Naive thymus-derived CD4-positive, alpha-beta T cell (primary cell): ENCODE measurements around the gene BMAL1. TPM values are rescaled to one million over a fixed set of nuclear protein-coding genes. Genes with fewer than 3 reads are reported as not detected.

Source experiments
- ATAC-seq: fragments of 150-1000 bp; cut with Tn5 transposase; 2 replicates; pipeline ENCODE4 v1.10.0; 2021; ENCODE audit warnings: mild to moderate bottlenecking, moderate library complexity
- CTCF ChIA-PET: fragments of 350-600 bp; sonication (Branson Sonifier 250); formaldehyde crosslinking; loops from one replicate; lab custom pipeline; 2021; ENCODE audit warnings: antibody characterized with exemption; lab: Charles Lee
- POLR2A ChIA-PET: fragments of 350-600 bp; sonication (Branson Sonifier 250); formaldehyde crosslinking; loops from one replicate; lab custom pipeline; 2021; ENCODE audit warnings: antibody characterized with exemption, inconsistent platforms; lab: Charles Lee
- DNase-seq, 9 donors: peaks; one replicate each; pipeline versions ENCODE4 v3.0.0 to v3.0.0-alpha.2; 2020 to 2022; ENCODE audit warnings: mixed read lengths in 1 of 9
- H3K27ac ChIP-seq: one replicate; pipeline ENCODE4 v1.7.0; 2013; ENCODE audit warnings: mild to moderate bottlenecking, low read depth, low read length, moderate library complexity
- H3K27me3 ChIP-seq, 2 donors: one replicate each; pipeline ENCODE4 v1.7.0; 2013; ENCODE audit warnings: low read length in 2 of 2, mild to moderate bottlenecking in 2 of 2, moderate library complexity in 2 of 2; ENCODE audit not compliant: control insufficient read depth in 2 of 2, insufficient read depth in 2 of 2
- H3K36me3 ChIP-seq, 3 experiments: 1 replicate in 2 of 3; 2 replicates in 1 of 3; pipeline ENCODE4 v1.7.0; 2013; ENCODE audit warnings: low read length in 3 of 3, mild to moderate bottlenecking in 3 of 3, moderate library complexity in 1 of 3; ENCODE audit not compliant: insufficient read depth in 3 of 3, control insufficient read depth in 2 of 3
- H3K4me1 ChIP-seq, 2 donors: one replicate each; pipeline ENCODE4 v1.7.0; 2013; ENCODE audit warnings: low read length in 2 of 2, mild to moderate bottlenecking in 2 of 2, moderate library complexity in 1 of 2; ENCODE audit not compliant: control insufficient read depth in 2 of 2, insufficient read depth in 2 of 2
- H3K4me3 ChIP-seq: 2 replicates; pipeline ENCODE4 v1.7.0; 2013; ENCODE audit warnings: mild to moderate bottlenecking, low read length
- H3K9me3 ChIP-seq, 3 experiments: 1 replicate in 2 of 3; 2 replicates in 1 of 3; pipeline ENCODE4 v1.7.0; 2013; ENCODE audit warnings: low read length in 3 of 3; ENCODE audit not compliant: control insufficient read depth in 2 of 3
- H3K27ac Mint-ChIP-seq, 9 donors: one replicate each; pipeline ENCODE4 v1.8.0; 2020 to 2022; ENCODE audit warnings: mixed read lengths in 9 of 9, mild to moderate bottlenecking in 8 of 9, moderate library complexity in 5 of 9, inconsistent platforms in 2 of 9
- H3K27me3 Mint-ChIP-seq, 5 donors: one replicate each; pipeline ENCODE4 v1.8.0; 2021 to 2022; ENCODE audit warnings: mixed read lengths in 5 of 5, mild to moderate bottlenecking in 1 of 5
- H3K36me3 Mint-ChIP-seq, 5 donors: one replicate each; pipeline ENCODE4 v1.8.0; 2020 to 2022; ENCODE audit warnings: mixed read lengths in 5 of 5, mild to moderate bottlenecking in 3 of 5, inconsistent platforms in 1 of 5
- H3K4me1 Mint-ChIP-seq, 7 donors: one replicate each; pipeline ENCODE4 v1.8.0; 2020 to 2022; ENCODE audit warnings: mixed read lengths in 7 of 7, mild to moderate bottlenecking in 3 of 7, inconsistent platforms in 1 of 7
- H3K4me3 Mint-ChIP-seq, 10 donors: one replicate each; pipeline ENCODE4 v1.8.0; 2020 to 2022; ENCODE audit warnings: mild to moderate bottlenecking in 10 of 10, mixed read lengths in 10 of 10, moderate library complexity in 6 of 10, inconsistent platforms in 2 of 10
- H3K9me3 Mint-ChIP-seq, 11 donors: one replicate each; pipeline ENCODE4 v1.8.0; 2020 to 2022; ENCODE audit warnings: mixed read lengths in 11 of 11, mild to moderate bottlenecking in 4 of 11, inconsistent platforms in 1 of 11, moderate library complexity in 1 of 11
- intact Hi-C, 2 donors: fragments of 100-400 bp; cut with micrococcal nuclease; formaldehyde crosslinking; loops; one replicate each; pipeline ENCODE4 v1.15.1; 2023
- polyA plus RNA-seq, 2 donors: library from polyadenylated mRNA; unstranded; fragments of 300-500 nt; fragmentation: Illumina TruSeq; gene quantifications; one replicate each; pipeline ENCODE4 v1.2.3, GENCODE V29; 2021
- total RNA-seq, 6 experiments: library from RNA in 5 of 6; stranded (reverse) in 5 of 6; gene quantifications; 1 replicate in 5 of 6; 2 replicates in 1 of 6; pipeline ENCODE4 v1.2.3 and lab custom pipeline; 2021 to 2026

The BMAL1 gene
- total and polyA plus RNA-seq, 7 experiments from 2014 or later = 12.8 to 88.3 (median 47.9) TPM

GRCh38 chr11:13358596-13359270 is 81.1 kb downstream of the BMAL1 start:
- Histone ChIP-seq H3K4me3 (no peak overlapping the region), H3K27ac (no peak overlapping the region), H3K36me3 (peaks cover 12 to 90% (median 22%) of the 10 kb centered on the region in 3 experiments), H3K27me3 (no peaks in the 10 kb centered on the region), H3K9me3 (no peaks in the 10 kb centered on the region), H3K4me1 (no peaks in the 10 kb centered on the region)
- Mint-ChIP-seq H3K27ac (no peak overlapping the region), H3K4me3 (no peak overlapping the region), H3K9me3 (no peaks in the 10 kb centered on the region), H3K36me3 (peaks cover 0 to 55% (median 11%) of the 10 kb centered on the region in 5 donors), H3K27me3 (no peaks in the 10 kb centered on the region), H3K4me1 (peaks cover 0 to 7% (median 0%) of the 10 kb centered on the region in 7 donors)
- POLR2A ChIA-PET = no interaction called here
- ATAC-seq (no peak), DNase-seq (no peak)
- CTCF ChIA-PET = no interaction called here
- intact Hi-C loops = no loop called here

GRCh38 chr11:13362596-13363109 is 85.1 kb downstream of the BMAL1 start:
- H3K36me3 ChIP-seq = peaks cover 11 to 95% (median 31%) of the 10 kb centered on the region in 3 experiments
- intact Hi-C loops = no loop called here
- ATAC-seq = no peak
- ChIA-PET CTCF (interaction anchor here (1.5 kb wide), 1 partner anchor 19 kb away, joined by 6 read pairs; no protein-coding TSS in a partner anchor), POLR2A (interaction anchor here (0.8 kb wide), 1 partner anchor 84 kb away, joined by 3 read pairs; no protein-coding TSS in a partner anchor)
- Mint-ChIP-seq H3K27ac (no peak overlapping the region), H3K36me3 (peaks cover 7 to 64% (median 8%) of the 10 kb centered on the region in 5 donors), H3K27me3 (no peaks in the 10 kb centered on the region), H3K9me3 (no peaks in the 10 kb centered on the region), H3K4me1 (peaks cover 0 to 1% (median 0%) of the 10 kb centered on the region in 7 donors), H3K4me3 (no peak overlapping the region)
- no peaks in the 10 kb centered on the region for H3K27me3 ChIP-seq
- H3K4me1 ChIP-seq = no peaks in the 10 kb centered on the region
- H3K4me3 ChIP-seq = no peak overlapping the region
- DNase-seq = no peak
- H3K9me3 ChIP-seq = no peaks in the 10 kb centered on the region
- H3K27ac ChIP-seq = no peak overlapping the region

- Mint-ChIP-seq H3K9me3 (no peaks in the 10 kb centered on the region), H3K36me3 (peaks cover 15 to 65% (median 17%) of the 10 kb centered on the region in 5 donors), H3K4me3 (no peak overlapping the region), H3K27me3 (no peaks in the 10 kb centered on the region), H3K4me1 (peaks cover 0 to 1% (median 0%) of the 10 kb centered on the region in 7 donors), H3K27ac (peak overlapping the region in 2 of 9 donors; percentile 23 to 38)
- ChIA-PET CTCF (interaction anchor here (0.6 to 0.7 kb wide), 2 partner anchors 97 to 323 kb away, joined by 3 to 6 read pairs; no protein-coding TSS in a partner anchor), POLR2A (no interaction called here)
- ATAC-seq (no peak), DNase-seq (no peak)
- intact Hi-C loops = no loop called here
- Histone ChIP-seq H3K9me3 (no peaks in the 10 kb centered on the region), H3K36me3 (peaks cover 18 to 95% (median 37%) of the 10 kb centered on the region in 3 experiments), H3K27me3 (no peaks in the 10 kb centered on the region), H3K27ac (no peak overlapping the region), H3K4me3 (no peak overlapping the region), H3K4me1 (no peaks in the 10 kb centered on the region)
Observed at GRCh38 chr11:13364388-13364787, 86.8 kb downstream of the BMAL1 start.

DNA sequence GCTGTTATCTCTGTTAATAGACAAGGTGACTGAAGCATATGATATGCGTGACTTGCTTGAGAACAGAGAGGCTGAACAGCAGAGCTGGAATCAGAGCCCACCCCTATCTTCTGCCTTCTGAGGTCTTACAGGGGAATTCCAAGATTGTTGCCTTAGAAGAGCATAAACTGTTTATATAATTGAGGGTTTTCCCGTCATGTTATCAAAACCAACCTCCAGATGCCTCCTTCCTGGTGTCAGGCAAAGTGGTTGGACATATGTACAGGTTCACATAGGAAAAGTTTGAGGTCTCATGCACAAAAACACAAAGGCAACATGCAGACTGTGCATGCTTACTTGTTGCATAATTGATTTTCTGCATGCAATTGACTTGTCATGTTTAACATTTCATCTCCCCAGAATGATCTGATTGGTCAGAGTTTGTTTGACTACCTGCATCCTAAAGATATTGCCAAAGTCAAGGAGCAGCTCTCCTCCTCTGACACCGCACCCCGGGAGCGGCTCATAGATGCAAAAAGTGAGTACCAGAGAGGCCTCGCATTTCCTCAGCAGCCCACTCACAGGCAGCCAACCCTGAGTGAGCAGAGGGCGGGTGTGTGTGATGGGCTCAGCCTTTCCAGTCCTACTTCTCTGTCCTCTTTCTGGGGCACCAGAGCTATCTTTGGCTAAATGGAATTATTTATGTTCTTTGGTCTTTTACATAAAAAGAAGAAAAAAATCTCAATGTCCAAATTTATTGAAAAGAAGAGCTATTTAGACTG is 88.9 kb downstream of the BMAL1 start:
- Histone ChIP-seq H3K4me3 (no peak overlapping the region), H3K36me3 (peaks cover 23 to 96% (median 33%) of the 10 kb centered on the region in 3 experiments), H3K27ac (no peak overlapping the region), H3K4me1 (no peaks in the 10 kb centered on the region), H3K9me3 (no peaks in the 10 kb centered on the region), H3K27me3 (no peaks in the 10 kb centered on the region)
- CTCF ChIA-PET = no interaction called here
- no peak for DNase-seq
- intact Hi-C loops = no loop called here
- Mint-ChIP-seq H3K27me3 (no peaks in the 10 kb centered on the region), H3K4me3 (no peak overlapping the region), H3K36me3 (peaks cover 8 to 54% (median 17%) of the 10 kb centered on the region in 5 donors), H3K9me3 (no peaks in the 10 kb centered on the region), H3K27ac (no peak overlapping the region), H3K4me1 (peaks cover 0 to 1% (median 0%) of the 10 kb centered on the region in 7 donors)
- POLR2A ChIA-PET = no interaction called here
- ATAC-seq = no peak

DNA sequence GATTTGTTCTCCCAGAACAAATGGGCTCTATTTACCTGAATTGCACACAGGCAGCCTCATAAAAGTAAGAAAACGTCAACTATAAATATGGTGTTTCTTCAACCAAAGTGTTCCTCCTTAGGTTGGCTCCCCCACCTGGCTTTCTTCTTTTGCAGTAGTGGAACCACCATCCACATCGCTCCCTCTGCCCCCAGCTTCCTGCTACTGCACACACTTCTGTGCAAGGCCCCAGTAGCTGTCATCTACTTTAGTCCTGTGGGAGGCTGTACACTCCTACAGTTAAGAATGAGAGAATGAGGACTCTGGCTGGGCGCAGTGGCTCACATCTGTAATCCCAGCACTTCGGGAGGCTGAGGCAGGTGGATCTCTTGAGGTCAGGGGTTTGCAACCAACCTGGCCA is 89.5 kb downstream of the BMAL1 start:
- Histone ChIP-seq H3K27ac (no peak overlapping the region), H3K4me3 (no peak overlapping the region), H3K36me3 (peaks cover 23 to 96% (median 33%) of the 10 kb centered on the region in 3 experiments), H3K27me3 (no peaks in the 10 kb centered on the region), H3K4me1 (no peaks in the 10 kb centered on the region), H3K9me3 (no peaks in the 10 kb centered on the region)
- H3K36me3 Mint-ChIP-seq = peaks cover 8 to 51% (median 17%) of the 10 kb centered on the region in 5 donors
- ChIA-PET CTCF (no interaction called here), POLR2A (no interaction called here)
- H3K27ac Mint-ChIP-seq = peak overlapping the region in 1 of 9 donors; percentile 14
- intact Hi-C loops = no loop called here
- no peaks in the 10 kb centered on the region for H3K27me3 Mint-ChIP-seq
- H3K4me3 Mint-ChIP-seq = no peak overlapping the region
- DNase-seq = no peak
- ATAC-seq = no peak
- no peaks in the 10 kb centered on the region for H3K9me3 Mint-ChIP-seq
- peaks cover 0 to 1% (median 0%) of the 10 kb centered on the region in 7 donors for H3K4me1 Mint-ChIP-seq

GRCh38 chr11:13368041-13368446 is 90.5 kb downstream of the BMAL1 start:
- H3K9me3 Mint-ChIP-seq = no peaks in the 10 kb centered on the region
- ChIA-PET POLR2A (no interaction called here), CTCF (no interaction called here)
- no peaks in the 10 kb centered on the region for H3K9me3 ChIP-seq
- no peak for ATAC-seq
- no peak for DNase-seq
- no peak overlapping the region for H3K27ac ChIP-seq
- peaks cover 8 to 50% (median 17%) of the 10 kb centered on the region in 5 donors for H3K36me3 Mint-ChIP-seq
- peaks cover 0 to 1% (median 0%) of the 10 kb centered on the region in 7 donors for H3K4me1 Mint-ChIP-seq
- H3K27ac Mint-ChIP-seq = peak overlapping the region in 5 of 9 donors; percentile 4 to 74 (median 19)
- H3K36me3 ChIP-seq = peaks cover 32 to 98% (median 33%) of the 10 kb centered on the region in 3 experiments
- no peak overlapping the region for H3K4me3 ChIP-seq
- intact Hi-C loops = no loop called here
- H3K27me3 ChIP-seq = no peaks in the 10 kb centered on the region
- H3K4me3 Mint-ChIP-seq = no peak overlapping the region
- no peaks in the 10 kb centered on the region for H3K4me1 ChIP-seq
- H3K27me3 Mint-ChIP-seq = no peaks in the 10 kb centered on the region
